ENCODE results near the gene KCNF1.

KCNF1 gene, protein sequence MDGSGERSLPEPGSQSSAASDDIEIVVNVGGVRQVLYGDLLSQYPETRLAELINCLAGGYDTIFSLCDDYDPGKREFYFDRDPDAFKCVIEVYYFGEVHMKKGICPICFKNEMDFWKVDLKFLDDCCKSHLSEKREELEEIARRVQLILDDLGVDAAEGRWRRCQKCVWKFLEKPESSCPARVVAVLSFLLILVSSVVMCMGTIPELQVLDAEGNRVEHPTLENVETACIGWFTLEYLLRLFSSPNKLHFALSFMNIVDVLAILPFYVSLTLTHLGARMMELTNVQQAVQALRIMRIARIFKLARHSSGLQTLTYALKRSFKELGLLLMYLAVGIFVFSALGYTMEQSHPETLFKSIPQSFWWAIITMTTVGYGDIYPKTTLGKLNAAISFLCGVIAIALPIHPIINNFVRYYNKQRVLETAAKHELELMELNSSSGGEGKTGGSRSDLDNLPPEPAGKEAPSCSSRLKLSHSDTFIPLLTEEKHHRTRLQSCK

DNA sequence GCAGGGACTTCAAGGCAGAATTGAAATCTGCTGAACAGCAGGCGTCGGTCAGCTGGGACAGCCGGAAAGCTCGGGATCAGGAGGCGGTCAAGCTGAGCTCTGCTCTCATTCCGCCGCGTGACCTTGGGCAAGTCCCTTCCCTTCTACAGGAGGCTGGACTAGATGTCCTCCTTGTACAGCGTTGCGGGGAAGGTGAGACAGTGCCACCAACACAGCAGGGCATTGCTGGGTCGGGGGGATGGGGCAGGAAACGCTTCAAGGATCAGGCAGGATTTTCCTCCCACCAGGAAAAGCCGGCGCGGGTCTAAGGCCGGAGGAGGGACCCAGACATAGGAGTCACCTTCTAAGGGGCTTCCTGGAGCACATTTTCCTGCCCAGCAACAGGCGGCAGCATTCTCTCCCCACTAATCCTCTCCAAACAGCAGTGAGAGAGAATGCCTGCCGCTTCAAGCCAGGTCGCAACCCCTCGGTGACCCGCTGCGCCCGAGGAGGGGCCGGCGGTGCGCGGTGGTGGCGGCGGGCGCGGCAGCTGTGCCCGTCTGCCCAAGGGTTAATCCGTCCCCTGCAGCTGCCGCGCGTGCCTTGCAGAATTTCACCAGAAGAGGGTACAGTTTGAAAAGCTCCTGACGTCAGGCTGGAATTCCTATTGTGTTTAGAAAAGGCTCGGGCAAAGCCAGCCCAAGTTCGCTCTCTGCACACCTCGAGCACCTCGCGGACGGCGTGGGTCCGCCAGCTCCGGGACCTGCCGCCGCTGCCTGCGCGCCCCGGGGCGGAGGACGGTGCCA lies at the start of gene KCNF1:
Gene KCNF1, plus strand, starts transcription at position 644 of the 785 bp plus-strand sequence. CDS start 493 bp downstream, outside the sequence.
- no peak for DNase-seq (ENCODE audit: low read depth in 2 of 2, low spot score in 1 of 2)

DNA sequence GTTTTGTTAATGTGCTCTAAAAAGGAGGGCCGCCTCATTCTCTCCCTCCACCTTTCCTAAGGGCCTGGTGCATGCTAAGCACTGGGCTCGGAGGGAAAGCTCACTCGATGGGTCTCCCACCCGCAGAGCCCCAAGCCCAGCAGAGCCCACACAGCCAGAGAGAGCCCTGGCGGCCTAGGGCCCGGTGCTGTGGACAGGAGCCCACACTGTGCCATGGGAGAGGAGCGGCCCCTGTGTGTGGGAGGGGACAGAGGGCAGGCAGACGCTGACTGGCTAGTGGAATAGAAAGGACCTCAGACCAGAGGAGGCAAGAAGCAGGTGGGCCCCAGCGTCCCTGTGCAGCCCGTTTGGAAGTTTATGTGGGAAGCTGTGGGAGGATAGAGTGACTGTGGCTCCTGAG lies 49.4 kb upstream of the KCNF1 start:
- no peak for DNase-seq (ENCODE audit: low read depth in 2 of 2, low spot score in 1 of 2)

DNA sequence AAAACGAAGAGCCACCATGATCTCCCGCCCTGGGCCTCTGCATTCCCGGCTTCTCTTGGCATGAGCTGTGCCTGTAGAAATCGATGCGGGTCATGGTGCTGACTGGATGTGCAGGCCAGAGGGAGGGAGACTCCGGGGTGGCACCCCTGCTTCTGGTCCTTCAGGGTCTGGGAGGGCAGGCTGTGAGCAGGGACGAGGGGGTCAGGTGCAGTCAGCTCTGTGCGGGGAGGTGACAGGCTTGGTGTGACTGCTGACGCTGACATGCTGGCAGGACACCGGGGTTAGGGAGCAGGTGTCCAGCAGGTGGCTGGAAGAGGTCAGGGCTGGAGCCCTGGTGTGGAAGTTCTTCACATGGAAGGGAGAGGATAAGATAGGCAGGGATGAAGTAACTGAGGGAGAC lies 48.7 kb upstream of the KCNF1 start:
- DNase-seq (ENCODE audit: low read depth in 2 of 2, low spot score in 1 of 2): no peak

DNA sequence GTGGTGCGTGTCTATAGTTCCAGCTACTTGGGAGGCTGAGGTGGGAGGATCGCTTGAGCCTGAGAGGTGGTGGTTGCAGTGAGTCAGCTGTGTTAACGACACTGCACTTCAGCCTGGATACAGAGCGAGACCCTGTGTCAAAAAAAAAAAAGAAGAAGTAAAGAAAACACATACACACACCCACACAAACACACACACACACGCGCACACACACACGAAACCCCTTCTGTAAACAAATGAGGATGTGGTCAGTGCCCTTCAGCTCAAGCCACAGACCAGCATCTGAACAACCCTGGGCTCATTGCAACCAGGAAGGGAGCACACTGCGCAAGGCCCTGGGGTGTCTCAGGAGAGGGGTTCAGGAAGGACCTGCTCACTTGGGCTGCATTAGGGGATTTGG lies 47.9 kb upstream of the KCNF1 start:
- no peak for DNase-seq (ENCODE audit: low read depth in 2 of 2, low spot score in 1 of 2)

DNA sequence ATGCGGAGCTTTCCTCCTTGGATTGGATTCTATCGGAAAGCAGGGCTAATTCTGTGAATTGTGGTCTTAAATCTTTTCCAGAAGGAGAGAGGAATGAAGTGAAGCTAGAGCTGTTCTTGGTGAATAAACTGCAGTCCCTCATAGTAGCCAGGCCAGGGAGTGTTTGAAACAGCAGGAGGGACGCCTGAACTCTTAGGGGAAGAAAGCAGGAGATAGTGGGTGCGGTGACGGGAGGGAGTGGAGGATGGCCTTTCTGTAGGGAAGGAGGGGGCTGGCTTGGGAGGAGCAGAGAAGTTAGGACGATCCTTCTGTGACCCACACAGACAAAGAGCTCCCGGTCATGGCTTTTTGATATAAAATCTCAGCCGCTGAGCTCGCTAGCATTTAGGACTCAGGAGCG lies 47.5 kb upstream of the KCNF1 start:
- no peak for DNase-seq (ENCODE audit: low read depth in 2 of 2, low spot score in 1 of 2)

DNA sequence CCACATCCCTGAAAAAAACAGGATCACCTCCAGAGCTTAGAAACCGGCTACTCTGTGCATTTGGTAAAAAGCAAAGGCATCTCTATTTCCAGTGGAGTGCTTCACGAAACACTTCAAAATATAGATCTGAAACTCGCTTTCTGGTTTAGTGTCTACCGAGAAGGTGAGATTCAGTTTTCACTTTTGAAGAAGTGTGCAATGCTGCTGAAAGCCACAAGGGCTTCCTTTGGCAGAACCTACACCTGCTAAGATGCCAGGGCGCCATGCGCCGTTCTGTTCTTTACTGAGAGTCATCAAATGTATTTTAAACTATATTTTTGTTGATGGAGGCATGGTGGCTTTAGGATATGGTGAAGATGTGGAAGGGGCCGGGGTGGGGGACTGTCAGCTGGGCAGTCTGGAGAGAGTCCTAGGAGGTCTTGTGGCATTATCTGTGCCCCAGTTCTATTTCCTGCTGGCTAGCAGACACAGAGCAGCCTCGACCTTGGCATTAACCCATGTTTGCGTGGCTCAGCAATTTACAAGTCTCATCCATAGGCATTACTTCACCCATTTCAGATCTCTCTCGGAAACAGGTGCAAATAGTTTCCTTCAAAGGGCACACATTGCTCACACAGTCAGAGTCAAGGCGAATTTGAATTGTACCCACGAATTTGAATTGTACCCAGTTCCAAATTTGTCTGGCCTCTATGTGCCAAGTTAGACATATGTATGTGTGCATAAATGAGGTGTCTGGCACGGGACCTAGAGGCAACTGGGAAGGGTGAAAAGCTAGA lies 46.7 kb upstream of the KCNF1 start:
- no peak for DNase-seq (ENCODE audit: low read depth in 2 of 2, low spot score in 1 of 2)

DNA sequence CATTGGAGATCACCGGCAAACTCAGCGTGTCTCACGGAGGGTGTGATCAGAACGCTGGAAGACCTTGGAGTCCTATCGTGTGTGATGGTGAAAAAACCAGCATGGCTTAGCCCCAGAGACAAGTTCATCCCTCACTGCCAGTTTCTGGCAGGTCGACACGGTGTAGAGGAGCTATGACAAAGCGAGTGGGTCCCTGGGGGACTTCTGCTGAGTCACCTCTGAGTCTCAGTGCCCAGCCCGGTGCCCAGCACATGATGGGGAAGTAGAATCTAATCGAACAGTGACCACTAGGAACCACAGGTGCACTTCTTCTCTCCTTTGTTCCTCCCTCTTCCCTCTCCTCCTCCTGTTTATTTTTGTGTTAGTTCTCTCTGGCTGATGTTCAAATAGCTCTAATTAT lies 45.9 kb upstream of the KCNF1 start:
- no peak for DNase-seq (ENCODE audit: low read depth in 2 of 2, low spot score in 1 of 2)

DNA sequence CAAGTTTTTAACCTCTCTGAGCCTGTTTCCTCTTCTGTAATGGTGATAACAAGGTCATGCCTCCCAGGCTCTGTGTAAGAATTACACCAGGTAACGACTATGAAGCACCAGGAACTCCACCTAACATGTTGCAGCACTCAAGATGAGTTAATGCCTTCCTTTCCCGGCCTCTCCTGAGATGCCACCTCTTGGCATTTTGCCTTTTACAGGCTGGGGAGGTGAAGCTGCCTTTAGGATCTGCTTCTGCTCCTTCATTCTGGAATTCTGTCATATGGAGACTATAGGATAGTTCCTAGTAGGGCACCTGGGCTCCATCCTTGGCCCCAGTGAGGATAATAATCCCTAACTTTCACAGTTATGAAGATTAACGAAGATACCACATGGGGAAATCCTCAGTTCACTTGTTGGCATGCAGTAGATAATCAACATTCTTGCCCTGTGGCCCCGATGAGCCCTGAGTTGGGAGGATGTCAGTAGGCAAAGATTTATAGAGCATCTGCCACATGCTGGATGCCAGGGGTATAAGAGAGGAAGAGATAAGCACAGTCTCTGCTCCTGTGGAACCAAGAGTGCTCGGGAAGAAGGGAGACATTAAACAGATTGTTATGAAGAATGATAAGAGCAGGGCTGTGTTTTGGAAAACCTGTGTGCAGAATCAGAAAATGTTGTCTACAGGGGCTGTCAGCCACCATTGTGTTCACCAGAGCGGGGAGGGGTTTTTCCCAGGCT lies 43.9 kb upstream of the KCNF1 start:
- no peak for DNase-seq (ENCODE audit: low read depth in 2 of 2, low spot score in 1 of 2)

DNA sequence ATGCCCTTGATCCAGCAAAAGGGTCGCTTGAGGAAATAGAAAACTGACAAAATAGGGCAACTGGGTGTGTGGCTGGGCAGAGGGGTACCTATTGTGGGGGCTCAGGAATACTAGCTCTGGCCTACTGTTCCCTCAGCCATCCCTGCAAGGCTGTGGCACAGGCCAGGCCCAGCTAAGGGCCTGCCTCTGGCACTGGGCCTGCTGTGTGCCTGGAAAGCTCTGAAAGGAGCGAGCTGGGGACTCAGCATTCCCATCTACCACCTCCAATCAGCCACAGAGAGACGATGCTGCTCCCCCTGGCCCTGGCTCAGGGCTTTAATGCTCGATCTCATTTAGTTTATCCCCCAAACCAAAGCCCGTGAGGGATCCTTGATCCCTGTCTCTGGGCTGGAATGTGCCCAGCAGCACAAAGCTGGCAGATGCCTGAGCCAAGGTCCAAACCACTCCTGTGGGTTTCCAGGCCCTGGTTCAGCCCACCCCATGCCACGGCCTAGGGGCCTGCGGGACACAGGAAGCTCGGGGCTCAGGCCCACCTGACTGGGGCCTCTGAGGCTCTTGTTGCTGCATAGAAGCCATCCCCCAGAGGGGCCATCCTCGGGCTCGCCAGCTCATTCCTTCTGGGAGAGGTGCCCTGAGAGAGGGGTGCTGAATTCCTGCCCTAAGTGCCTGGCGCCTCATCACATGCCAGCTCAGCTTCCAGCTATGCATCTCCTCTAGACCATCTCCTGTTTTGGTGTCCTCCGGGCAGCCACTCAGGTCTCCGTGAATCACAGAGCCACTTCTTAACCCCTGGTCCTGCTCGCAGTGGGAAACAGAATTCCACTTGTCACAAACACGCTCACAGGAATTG lies 43.0 kb upstream of the KCNF1 start:
- no peak for DNase-seq (ENCODE audit: low read depth in 2 of 2, low spot score in 1 of 2)

DNA sequence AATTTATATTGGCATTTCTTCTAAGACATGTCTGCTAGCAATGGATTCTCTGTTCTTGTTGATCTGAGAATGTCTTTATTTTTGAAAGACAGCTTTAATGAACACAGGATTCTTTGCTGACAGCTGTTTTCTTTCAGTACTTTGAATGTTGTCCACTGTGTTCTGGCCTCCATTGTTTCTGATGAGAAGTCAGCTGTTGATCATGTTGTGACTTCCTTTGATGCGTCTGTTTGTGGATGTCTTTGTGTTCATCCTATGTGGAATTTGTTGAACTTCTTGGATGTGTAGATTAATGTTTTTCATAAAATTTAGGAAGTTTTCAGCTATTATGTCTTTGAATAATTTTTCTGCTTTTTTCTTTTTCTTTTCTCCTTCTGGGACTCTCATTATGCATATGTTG lies 39.8 kb upstream of the KCNF1 start:
- DNase-seq (ENCODE audit: low read depth in 2 of 2, low spot score in 1 of 2): no peak

DNA sequence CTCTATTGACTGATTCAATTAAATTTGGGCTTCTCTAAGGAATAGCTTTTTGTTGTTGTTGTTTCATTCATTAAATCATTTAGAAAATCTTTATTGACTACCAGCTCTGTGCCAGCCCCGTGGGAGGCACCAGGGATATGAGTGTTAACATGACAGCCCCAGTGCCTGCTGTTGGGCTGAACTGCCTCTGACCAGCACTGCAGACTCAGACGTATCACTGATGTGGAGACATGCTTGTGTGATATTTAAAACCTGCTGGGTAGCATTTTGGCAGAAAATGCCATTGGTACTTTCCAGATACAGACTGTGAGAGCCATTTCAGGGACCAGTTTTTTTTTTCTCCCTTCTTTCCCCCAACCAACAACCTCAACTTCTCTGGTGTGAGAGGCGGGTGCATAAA lies 38.6 kb upstream of the KCNF1 start:
- DNase-seq (ENCODE audit: low read depth in 2 of 2, low spot score in 1 of 2): no peak

DNA sequence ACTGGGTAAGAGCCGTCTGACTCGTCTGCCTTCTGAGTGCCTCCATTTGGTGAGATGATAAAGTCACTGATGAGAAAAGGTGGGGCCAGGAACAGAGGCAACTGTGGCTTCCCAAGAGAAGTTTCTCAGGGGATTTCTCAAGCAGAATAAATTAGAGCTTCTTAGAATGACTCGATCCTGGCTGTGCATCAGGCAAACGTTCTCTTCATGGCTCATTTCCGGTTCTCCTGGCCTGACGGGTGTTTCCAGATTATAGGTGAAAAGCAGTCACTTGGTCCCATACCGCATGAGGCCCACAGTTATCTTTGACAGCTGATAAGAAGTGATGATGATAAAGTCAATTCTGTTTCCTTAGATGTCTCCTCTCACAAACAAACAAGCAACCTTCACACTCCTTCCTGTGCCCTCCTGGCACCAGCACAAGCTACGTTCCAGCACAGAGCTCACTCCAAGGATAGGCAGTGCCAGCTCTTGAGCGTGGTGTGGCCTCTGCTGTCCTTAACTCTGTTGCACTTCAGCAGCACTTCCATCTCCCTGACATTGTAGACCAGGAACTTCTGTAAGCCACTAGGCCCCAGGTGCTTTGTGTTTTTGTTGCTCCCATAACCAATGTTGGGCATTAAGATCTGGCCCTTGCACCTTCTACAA lies 37.8 kb upstream of the KCNF1 start:
- DNase-seq (ENCODE audit: low read depth in 2 of 2, low spot score in 1 of 2): no peak

DNA sequence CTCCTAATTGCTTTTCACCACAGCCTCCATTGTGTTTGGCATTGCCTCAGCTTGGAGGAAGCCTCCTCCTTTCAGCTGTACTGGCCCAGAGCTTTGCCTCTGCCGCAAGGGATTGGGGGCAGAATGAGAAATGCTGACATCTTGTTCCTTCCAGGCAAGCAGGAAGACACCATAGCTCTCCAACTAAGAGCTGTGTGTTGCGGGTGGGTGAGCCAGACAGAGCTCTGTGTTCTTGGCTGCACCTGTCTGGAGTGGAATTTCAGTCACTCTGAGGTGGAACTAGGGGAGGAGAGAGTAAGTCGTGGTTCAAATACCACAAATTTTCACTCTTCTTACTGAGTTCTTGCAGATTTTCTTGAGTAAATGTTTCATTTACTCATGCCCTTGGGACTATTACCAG lies 36.6 kb upstream of the KCNF1 start:
- DNase-seq (ENCODE audit: low read depth in 2 of 2, low spot score in 1 of 2): no peak

DNA sequence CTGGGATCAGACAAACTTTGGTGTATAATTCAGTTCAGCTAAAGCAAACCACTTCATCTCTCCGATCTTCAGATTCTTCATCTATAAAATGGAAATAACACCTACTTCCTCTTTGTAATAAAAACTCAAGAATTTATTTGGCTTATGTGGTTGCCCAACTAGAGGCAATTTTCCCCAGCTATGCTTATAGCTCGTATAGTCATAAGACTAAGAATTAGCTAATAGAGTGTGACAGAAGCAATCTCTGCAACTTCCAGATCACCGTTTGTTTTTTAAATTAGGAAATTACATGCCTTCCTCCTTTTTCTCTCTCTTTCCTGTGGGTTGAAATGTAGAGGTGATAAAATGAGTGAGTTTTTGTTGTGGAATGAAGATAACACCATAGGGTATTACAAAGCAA lies 35.3 kb upstream of the KCNF1 start:
- DNase-seq (ENCODE audit: low read depth in 2 of 2, low spot score in 1 of 2): no peak

DNA sequence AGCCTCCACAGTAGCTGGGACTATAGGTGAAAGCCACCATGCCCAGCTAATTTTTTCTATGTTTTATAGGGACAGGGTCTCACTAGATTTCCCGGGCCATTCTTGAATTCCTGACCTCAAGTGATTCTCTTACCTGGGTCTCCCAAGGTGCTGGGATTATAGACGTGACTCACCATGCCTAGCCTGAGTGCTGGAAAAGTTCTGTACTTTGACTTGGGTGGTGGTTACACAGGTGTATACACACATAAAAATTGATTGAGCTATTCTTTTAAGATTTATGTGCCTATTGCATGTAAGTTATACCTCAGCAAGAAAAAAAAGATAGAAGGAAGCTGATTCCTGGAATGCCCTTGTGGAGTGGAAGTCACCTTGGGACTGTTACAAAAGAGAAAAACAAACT lies 34.8 kb upstream of the KCNF1 start:
- no peak for DNase-seq (ENCODE audit: low read depth in 2 of 2, low spot score in 1 of 2)

DNA sequence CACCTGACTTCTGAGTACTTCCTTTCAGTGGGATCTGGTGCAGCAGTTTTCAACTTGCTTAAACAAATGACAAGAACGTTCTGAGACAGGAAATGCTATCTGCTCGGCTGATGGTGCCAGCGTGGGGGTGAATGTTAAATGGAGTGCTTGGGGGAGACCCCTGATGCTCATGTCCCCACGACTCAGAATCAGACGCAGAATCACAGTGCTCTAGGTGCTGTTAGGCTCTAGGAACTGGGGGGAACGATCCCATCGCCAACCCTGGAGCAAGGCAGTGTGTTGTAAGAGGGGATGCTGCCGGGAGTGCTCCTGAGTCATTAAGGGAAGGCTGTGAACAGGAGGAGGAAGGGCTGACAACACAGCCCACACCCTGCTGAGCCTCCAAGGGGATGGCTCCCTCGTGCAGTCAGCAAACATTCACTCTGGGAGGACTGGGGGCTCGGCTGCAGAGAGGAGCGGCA lies 34.1 kb upstream of the KCNF1 start:
- no peak for DNase-seq (ENCODE audit: low read depth in 2 of 2, low spot score in 1 of 2)

DNA sequence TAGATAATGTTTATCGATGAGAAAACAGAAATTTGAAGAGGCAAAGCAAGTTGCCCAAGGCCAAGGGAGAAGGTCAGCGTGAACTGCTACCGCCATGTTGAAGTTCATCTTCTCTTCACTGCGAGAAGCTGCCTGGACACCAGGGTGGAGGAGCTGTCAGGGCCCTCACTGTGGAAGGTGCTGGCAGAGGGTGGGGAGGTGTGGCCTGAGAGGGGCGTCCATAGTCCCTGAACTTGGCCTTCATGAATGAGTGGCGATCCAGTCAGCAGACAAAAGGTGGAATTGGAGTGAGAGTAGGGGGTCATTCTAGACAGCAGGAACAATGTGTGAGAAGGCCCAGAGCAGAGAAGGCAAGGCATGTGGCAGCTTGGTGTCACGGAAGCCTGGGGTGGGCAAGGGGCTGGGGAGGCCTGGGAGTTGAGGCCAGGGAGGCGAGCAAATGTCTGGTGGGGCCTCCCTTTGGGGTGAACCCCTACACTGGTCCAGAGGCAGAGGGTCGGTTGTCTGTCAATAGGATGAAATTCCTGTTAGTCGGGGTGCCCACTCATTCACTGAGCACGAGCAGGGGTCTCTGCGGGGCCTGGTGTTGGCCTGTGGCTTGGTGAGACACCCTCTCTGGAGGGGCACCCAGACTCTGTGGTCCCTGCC lies 33.3 kb upstream of the KCNF1 start:
- no peak for DNase-seq (ENCODE audit: low read depth in 2 of 2, low spot score in 1 of 2)

DNA sequence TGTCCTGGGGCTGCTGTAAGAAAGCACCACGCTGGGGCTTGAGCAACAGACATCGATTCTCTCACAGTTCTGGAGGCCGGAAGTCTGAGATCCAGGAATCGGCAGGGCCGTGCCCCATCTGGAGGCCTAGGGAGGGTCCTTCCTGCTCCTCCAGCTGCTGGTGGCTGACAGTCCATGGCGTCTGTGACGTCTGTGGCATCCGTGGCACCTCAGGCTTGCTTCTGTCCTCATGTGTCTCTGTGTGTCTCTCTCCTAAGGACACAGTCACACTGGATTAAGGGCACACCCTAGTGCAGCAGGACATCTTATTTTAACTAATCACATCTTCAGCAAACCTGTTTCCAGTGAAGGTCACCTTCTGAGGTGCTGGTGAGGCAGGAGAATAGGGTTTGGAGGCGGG lies 32.6 kb upstream of the KCNF1 start:
- no peak for DNase-seq (ENCODE audit: low read depth in 2 of 2, low spot score in 1 of 2)
